Stimulated activated CD8-positive, alpha-beta memory T cell treated with anti-CD3 and anti-CD28 coated beads, Interleukin-15, amount 100 ng/mL, for 48 hours (primary cell): ENCODE results near the gene AFTPH.
A peak's percentile ranks its signal among the peaks of the same experiment; 100 is the strongest.

ENCODE experiments used
- DNase-seq, 2 donors: peaks; one replicate each; pipeline ENCODE4 v3.0.0-alpha.2; 2020; ENCODE audit warnings: low read depth in 2 of 2

The AFTPH gene, protein sequence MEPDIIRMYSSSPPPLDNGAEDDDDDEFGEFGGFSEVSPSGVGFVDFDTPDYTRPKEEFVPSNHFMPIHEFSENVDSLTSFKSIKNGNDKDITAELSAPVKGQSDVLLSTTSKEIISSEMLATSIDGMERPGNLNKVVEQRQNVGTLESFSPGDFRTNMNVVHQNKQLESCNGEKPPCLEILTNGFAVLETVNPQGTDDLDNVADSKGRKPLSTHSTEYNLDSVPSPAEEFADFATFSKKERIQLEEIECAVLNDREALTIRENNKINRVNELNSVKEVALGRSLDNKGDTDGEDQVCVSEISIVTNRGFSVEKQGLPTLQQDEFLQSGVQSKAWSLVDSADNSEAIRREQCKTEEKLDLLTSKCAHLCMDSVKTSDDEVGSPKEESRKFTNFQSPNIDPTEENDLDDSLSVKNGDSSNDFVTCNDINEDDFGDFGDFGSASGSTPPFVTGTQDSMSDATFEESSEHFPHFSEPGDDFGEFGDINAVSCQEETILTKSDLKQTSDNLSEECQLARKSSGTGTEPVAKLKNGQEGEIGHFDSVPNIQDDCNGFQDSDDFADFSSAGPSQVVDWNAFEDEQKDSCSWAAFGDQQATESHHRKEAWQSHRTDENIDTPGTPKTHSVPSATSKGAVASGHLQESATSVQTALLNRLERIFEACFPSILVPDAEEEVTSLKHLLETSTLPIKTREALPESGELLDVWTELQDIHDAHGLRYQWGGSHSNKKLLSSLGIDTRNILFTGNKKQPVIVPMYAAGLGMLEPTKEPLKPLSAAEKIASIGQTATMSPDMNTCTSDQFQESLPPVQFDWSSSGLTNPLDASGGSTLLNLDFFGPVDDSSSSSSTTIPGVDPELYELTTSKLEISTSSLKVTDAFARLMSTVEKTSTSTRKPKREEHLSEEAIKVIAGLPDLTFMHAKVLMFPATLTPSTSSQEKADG

DNA sequence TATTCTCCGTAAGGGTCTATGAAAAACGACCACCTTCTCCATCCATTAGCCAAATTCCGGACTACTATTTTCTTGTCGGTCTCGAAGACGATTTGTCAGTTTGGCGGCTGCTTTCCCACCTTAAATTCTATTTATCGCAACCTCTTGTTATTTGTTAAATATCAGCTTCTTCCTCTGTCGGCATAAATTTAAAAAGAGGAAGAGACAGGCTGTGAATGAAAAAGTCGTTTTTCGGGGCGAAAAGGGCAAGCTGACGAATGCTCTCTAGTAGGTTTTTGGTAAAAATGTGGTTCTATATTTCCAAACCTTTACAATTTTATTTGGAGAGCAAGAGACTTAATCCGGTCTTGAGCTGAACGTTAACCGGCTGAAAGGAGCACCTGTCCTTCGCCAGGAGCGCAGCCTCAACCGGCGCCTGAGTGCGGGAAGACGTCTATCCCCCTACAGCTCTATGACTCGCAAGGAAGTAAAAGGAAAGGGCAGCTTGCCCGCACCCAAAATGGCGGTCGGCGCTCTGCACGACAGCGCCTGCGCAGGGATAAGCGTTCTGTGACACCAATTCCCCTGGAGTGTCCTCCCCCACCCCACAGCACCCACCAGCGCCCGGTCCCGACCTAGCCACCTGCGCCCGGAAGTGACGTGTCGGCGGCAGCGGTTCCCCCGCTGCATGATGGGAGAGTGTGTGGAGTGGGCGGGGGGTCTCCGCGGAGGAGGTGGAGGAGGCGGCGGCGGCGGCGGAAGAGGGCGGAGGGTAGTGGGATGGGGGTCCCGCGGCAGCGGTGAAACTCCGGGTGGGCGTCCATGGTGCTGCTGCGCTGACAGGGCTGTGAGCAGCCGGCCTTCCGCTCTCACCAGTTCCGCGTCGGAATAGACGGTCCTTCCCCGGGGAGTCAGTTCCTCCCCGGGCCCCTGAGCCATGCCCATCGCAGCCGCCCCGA, at the start of gene AFTPH:
Gene AFTPH, plus strand, starts transcription at position 663 of the 938 bp plus-strand sequence. CDS start 27,147 bp downstream, outside the sequence.
- DNase-seq, result peak; percentile 100

DNA sequence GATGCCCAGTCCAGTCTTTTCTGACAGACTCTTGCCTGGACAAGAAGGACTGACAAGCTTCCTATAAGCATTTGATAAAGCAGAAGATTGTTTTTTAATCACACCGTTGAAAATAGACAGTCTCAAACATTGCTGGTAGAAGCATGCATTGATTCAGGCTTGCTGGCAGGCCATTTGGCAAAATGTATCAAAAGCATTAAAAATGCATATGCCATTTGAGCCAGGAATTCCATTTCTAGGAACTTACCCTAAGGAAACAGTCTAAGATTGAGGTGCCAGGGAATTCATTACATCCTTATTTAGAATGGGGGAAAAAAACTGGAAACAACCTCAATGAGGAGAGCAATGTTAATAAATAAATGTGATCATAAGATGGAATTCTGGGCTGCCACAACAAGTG, 49.5 kb upstream of the AFTPH start:
- no peak for DNase-seq

DNA sequence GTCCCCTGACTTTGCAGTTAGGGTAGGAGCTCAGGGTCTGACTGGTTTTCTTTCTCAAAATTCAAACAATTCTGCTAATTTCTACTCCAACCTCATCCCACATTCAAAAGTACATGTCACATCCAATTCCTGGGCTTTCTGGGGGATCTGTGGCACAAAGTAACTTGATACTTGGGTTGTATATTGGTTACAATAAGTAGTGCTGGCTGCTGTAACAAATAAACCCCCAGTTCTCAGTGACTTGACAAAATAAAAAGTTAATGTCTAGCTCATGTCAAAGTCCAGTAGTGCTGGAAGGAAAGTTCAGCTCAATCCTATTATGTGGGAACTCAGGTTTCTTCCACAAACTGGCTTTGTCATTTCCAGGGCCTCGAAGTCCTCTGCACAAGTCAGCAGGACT, 47.1 kb upstream of the AFTPH start:
- DNase-seq, result no peak

DNA sequence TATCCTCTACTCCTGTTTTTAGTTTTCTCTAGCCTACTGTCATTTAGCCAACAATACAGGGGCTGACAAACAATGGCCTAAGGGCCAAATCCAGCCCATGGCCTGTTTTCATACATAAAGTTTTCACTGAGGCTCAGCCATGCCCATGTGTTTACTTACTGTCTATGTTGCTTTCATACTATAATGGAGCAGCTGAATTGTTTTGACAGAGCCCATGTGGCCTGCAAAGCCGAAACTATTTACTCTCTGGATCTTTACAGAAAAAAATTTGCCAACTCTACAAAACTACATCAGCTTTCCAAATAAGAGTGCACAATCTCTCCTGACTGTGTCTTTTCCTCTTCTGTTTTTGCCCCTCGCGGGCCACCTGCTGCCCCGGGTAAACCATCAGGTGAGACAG, 46.1 kb upstream of the AFTPH start:
- DNase-seq, result no peak

DNA sequence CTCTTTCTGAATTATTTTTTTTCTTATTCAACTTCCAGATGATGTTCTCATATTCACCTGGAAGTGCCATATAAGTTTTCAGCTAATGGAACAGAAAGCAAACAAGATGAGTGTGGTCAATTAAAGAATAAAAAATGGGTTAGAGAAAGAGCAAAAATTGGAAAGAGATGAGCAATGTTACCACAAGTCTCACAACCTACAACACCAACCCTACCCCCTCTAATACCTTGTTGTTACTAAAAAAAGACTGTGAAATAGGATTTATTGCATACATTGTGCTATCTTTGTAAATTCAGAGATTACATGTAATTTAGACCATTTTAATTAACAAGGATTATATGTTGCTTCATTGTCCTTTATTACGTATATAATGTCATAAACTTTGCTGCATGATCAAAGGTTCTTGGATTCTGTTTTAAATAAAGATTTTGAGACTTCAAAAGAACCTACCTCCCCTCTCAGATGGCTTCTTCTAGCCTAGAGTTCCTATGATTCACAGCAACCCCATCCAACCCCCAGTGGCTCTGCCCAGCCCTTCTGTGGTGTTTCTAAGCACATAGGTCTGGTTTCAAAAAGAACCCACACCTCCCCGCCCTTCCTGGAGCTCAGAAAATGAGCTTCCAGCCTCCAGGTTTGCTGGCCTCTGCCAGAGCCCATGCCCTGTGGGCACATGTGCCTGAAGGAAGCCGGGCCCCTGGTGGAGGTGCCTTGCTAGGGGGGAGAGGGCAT, 45.5 kb upstream of the AFTPH start:
- DNase-seq, result peak in 1 of 2 donors; percentile 15

DNA sequence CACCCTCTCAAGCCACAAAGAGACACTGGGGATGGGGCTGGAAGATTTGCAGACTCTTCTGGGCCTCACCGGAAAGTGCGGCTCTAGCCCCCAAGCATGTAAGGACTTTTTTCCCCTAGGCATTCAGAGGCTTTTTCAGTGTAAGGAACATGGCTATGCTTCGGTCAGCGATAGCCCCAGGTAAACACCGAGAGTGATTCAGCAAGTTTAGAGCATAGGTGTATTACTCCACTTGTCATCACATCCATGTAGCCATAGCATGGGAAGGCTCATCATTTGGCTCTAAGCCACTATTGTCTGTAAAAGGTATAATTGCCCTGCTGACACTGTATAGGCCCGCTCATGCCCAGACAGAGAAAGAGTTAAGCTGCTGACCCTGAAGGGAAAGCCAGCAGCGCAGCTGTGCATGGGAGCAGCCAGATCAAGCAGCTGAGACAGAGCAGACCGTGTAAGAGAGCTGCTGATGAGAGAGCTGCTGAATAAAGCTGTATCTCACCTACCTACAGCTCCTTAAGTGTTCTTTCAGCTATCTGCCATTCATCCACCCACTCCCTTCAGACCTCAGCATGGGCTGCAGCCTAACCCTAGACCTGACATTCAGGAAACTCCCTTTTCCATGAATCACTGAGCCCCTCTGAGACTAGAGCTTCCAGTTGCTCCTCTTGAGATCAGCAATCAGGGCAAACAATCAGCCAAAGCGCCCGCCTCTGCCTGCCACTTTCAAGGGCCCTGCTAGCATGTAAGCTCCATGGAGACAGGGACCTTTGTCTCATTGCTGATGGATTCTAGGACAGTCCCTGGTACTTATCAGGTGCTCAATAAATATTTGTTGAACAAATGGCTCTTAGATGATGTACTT, 44.6 kb upstream of the AFTPH start:
- DNase-seq, result no peak

DNA sequence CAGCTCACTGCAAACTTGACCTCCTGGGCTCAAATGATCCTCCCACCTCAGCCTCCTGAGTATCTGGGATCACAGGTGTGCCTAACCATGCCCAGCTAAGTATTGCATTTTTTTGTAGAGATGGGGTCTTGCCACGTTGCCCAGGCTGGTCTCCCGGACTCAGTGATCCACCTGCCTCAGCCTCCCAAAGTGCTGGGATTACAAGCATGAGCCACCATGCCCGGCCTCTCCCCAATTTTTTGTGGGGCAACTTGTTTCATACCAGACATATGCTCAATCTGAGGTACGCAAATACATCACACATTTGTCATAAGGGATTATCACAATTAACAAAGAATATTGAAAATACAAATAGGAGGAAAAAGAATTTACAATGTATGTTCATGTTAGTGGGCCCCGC, 42.5 kb upstream of the AFTPH start:
- DNase-seq, result no peak

DNA sequence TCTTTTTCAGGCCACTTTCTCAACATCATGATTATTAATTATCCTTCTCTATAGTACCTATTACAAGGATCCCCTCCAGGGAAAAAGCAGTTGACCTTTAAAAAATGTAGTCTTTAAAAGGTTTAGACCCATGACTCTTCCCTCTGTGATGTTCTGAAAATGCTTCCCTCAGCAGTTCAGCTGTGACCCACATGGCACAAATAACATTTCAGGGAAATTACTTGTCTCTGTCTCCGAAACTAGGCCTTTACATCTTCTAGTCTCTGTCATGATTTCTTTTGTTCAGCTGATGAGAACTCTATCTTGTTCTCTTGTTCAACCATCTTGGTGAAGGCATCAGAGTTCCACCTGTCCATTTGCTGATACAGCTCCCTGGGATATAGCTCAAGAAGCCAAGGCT, 41.9 kb upstream of the AFTPH start:
- no peak for DNase-seq

DNA sequence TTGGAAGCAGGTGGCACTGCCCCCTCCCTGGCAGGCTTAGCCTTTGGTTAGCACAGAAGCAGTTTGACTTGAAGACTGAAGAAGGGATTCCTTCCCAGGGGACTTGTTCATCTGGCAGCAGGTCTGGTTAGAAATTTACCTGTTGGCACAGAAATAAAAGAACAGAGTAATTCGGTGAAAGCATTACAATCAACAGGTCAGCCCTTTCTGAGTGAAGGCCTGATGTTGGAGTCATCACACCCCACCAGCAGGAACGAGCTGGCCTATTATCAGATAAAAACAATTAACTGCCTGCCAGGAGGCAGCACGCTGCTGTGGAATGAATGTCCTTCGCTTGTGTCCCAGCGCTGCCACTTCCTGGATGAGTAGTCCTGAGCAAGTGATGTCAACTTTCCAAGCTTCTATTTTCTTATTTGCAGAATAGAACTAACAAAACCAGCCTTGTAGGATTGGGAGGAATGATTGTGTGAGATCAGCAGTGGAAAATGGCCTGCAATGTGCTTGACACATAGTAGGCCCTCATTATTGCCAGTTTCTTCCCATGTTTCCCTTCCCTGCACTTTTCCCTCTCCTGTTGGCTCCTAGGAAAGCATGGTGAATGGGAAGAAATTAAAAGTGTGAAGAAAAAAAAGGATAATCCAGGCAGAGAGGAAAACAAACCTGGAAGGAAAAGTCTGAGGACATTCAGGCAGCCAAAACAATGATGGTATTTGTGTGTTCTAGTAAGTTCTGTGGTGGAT, 41.2 kb upstream of the AFTPH start:
- DNase-seq, result no peak

DNA sequence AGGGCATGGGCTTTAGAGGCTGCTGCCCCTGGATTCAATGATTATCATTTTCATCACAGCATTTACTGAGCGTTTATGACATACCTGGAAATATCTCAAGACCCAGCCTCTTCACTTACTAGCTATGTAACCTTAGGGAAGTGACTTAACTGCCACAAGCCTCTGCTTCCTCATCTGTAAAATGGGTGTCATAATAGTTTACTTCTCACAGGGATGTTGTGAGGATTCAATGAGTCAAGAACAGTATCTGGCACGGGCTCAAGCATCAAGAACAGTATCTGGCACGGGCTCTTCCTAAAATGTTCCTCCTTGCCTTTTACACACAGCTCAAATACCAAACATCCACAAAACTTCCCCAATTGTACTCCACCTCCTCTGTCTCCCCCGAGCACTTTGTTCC, 38.8 kb upstream of the AFTPH start:
- no peak for DNase-seq

DNA sequence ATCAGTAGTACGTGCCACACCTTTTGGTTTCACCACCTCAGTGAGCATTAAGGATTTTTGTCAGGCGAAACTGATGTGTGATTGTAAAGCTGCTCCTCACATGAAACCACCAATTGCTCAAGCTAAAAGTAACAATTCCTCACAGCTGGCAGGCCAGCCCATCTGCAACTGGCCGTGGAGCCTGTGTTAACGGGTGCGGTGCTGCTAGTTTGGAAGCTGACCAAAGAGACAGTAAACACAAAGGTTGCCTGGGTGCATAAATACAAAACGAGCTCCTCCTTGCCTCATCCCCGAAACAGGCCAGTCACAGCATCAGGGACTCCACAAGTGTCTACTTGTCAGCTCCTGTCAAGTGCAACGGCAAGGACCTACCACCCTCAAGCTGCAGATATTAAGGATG, 38.2 kb upstream of the AFTPH start:
- DNase-seq, result no peak

DNA sequence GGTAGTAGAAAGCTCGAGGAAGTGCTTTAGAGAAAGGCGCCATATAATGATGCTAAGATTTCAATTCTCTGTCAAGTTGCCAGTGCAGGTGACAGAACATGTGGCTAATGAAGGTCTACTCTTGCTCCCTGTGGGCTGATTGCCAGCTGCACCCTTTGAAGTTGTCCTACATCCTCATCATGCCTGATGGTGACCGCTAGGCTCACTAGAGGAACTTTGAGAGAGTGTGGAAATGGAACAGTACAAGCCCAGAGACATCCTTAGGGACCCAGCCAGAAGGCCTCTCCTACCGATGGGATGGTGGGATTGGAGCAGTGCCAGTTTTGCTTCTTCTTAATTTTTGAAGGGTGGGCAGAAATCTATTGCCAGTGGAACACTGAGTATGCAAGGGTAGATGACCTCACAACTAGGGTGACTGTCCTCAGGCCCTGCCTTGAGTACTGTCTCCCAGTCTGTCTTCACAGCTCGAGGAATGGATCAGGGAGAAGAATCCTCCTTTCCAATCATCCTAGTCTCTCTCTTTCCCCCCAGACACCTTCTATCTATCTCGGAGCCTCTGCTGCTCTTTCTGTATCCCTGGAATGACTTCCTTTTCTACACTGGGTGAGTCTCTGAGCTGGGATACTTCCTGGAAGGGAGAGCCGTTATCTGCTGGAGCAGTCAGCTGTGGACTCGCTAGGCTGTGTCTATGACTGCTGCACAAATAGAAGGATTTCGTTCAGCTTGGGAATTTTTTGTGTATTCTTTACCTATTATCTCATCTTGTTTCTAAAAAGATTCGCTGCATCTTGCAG, 36.7 kb upstream of the AFTPH start:
- DNase-seq, result no peak

DNA sequence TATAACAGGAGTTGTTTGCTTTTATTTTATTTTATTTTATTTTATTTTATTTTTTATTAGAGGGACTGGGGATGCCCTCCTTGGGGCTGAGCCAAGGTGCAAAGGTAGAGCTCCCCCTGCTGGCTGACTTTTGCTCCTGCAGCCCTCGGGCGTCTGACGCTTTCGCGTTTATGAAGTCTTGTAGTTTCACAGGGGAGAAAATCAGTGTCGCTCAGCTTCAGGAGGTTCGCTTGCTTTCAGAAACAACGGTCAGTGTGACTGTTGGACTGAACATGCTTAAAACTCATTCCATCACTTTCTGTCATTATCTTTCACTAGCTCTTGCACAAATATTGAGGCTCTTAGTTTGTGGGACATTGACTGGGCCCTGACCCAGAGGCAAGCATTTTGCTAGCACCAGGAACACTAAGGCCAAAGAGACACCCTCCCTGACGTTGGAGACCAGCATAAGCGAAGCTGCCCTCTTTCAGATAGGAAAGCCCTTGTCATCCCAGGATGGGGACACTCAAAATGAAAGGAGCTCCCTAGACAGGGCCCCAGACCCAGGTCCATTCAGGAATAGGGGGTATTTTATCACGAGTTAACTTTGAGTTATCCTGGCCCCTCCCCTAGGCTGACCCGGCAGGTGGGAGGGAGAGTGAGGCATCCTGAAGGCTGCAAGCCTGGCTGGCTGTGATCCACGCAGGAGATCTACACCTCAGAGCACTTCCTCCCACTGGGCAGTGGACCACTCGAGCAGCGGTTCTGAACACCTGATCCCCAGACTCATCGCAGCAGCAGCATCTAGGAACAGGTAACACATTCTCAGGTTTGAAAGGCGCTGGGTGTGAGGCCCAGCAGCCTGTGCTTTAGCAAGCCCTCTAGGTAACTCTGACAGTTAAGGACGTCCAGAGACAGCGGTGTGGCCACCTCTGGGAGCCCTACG, 35.8 kb upstream of the AFTPH start:
- DNase-seq, result peak; percentile 56 to 58

DNA sequence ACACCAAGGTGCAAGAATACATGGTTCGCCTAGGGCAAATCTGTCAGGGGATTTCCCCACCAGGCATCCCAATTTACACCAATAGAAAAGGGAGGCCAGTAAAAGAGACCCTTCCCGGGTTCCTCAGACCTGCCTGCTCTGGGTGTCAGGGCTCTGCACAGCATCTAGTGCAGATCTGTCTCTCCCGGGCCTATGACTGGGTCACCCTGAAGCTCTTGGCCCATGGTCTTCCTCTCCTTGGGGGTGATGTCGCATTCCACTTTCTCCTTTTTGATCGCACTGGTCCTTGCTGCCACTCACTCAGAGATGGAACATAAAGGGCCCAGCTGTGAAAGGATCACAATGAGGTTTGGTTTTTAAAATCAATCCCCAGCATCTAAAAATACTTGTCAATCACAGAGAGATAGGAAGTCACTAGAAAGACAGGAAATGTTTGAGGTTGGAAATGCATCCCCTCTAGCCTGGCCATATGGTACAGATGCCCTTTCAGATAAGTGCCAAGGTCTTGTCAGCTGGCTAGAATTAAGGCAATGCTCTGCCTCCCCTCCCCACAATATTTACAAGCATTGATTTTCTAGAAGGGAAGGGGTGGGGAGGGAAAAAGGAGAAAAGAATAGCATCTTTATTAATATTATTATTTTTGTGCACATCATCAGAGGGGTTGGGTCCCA, 34.9 kb upstream of the AFTPH start:
- no peak for DNase-seq

DNA sequence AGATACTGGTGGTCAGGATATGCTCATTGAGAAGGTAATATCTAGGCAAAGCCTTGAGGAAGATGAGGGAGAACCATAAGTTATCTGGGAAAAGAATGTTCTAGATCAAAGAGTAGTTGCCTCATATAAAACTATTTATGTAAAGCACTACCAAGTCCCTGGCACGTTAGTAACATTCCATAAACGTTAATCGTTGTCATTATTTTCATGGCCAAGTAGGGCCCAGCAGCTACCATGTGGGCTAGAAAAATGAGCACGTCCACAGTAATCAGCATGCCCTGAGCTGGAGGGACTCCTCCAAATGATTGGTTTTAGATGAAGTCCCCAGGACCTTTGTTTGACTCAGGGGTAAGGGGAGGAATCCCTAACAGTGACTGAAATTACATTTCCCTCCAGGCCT, 32.7 kb upstream of the AFTPH start:
- no peak for DNase-seq

DNA sequence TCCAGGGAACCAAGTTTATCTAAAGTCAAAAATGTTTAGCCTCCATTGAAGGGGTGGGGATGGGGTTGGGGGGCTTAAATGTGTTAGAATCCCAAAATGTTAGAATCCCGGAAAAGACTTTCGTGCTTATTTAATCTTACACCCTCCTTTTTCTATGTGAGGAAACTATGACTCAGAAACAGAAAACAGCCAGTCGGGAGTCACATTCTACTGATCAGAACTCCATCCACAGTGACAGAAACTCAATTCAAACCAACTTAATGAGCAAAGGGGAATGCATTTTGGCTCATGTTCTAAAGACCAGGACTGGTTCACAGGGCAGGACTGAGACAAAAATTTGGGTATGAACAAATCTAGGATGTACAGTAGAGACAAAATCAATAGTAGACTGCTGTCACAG, 31.9 kb upstream of the AFTPH start:
- DNase-seq, result no peak

DNA sequence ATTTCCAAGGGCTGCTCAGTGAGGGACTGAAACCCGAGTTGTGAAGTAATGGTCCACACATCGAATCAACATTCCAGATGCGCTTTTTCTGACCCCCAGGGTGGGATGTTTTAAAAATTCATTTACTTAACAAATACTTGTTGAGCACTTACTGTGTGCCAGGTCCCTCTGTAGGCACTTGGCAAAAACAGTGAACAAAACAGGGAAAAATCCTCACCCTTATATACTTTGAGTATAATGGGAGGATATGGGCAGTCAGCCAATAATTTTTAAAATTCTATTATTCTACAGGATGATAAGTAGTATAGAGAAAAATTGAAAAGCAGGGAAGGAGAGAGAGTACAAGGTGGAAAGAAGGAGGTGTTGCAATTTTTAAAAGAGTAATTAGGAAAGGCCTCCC, 31.3 kb upstream of the AFTPH start:
- no peak for DNase-seq
